ENCODE results near the gene LRRC8E. TPM values are rescaled to one million over a fixed set of nuclear protein-coding genes. Genes with fewer than 3 reads are reported as not detected.
A peak's percentile ranks its signal among the peaks of the same experiment; 100 is the strongest.
"Not testable (repeated sequence)": the region's sequence is repeated elsewhere in the genome, so short reads cannot be mapped to it uniquely, and the experiment has no call there.

The LRRC8E gene
- total and polyA plus RNA-seq, 8 donors = 2.6 to 6.1 (median 4.7) TPM

DNA sequence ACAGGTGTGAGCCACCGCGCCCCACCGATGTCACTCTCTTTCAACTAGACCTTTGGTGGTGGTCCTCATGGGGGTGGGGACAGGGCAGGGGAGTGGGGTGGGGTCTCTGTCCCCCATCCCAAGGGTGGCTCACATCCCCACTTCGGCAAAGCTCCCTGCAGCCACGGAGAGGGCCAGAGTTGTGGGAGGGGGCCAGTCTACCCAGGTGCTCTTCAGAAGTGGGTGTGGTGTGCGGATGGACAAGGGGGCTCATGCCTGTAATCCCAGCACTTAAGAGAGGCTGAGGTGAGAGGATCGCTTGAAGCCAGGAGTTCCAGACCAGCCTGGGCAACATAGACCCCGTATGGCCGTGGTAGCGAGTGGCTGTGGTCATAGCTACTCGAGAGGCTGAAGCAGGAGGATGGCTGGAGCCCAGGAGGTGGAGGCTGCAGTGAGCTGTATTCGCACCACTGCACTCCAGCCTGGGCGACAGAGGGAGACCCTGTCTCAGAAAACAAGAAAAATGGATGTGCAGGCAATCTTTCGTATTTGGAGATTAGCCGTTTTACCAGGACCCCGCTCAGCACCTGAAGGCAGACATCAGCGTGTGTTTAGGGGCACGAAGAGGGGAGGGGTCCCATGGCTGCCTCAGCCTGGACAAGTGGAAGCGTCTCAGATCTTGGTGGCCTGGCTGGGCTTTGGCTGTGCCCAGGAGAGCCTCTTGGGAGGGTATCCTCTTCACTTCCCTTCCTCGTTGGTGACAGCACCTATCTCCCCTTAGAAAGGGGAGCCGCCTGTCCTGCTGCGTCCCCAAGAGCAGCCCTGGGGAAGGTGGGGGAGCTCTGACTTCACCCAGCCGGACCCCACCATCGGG is 27.2 kb downstream of the LRRC8E start:
- peaks cover 4 to 23% (median 19%) of the 10 kb centered on the region in 3 donors for H3K36me3 ChIP-seq
- FAIRE-seq = no peak
- peaks cover 0 to 6% (median 0%) of the 10 kb centered on the region in 4 donors for H3K27me3 ChIP-seq
- peaks cover 0 to 18% (median 6%) of the 10 kb centered on the region in 3 donors for H3K4me1 ChIP-seq
- no peak overlapping the region for H3K27ac ChIP-seq
- no peak for ATAC-seq
- no peaks in the 10 kb centered on the region for H3K9me3 ChIP-seq
- intact Hi-C loops (cut with DNase I) = no loop called here
- peak overlapping the region in 1 of 4 donors; percentile 38 for H3K4me3 ChIP-seq
- TF ChIP-seq, protein P1, sequence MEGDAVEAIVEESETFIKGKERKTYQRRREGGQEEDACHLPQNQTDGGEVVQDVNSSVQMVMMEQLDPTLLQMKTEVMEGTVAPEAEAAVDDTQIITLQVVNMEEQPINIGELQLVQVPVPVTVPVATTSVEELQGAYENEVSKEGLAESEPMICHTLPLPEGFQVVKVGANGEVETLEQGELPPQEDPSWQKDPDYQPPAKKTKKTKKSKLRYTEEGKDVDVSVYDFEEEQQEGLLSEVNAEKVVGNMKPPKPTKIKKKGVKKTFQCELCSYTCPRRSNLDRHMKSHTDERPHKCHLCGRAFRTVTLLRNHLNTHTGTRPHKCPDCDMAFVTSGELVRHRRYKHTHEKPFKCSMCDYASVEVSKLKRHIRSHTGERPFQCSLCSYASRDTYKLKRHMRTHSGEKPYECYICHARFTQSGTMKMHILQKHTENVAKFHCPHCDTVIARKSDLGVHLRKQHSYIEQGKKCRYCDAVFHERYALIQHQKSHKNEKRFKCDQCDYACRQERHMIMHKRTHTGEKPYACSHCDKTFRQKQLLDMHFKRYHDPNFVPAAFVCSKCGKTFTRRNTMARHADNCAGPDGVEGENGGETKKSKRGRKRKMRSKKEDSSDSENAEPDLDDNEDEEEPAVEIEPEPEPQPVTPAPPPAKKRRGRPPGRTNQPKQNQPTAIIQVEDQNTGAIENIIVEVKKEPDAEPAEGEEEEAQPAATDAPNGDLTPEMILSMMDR (IDR thresholded peaks at IDR 0.05) = no peak
- DNase-seq = peak in 3 of 6 donors; percentile 5 to 33 (median 13)
- WGBS, 2 donors = 37 to 51% methylated on average over 21 to 24 of the region's 24 CpGs

DNA sequence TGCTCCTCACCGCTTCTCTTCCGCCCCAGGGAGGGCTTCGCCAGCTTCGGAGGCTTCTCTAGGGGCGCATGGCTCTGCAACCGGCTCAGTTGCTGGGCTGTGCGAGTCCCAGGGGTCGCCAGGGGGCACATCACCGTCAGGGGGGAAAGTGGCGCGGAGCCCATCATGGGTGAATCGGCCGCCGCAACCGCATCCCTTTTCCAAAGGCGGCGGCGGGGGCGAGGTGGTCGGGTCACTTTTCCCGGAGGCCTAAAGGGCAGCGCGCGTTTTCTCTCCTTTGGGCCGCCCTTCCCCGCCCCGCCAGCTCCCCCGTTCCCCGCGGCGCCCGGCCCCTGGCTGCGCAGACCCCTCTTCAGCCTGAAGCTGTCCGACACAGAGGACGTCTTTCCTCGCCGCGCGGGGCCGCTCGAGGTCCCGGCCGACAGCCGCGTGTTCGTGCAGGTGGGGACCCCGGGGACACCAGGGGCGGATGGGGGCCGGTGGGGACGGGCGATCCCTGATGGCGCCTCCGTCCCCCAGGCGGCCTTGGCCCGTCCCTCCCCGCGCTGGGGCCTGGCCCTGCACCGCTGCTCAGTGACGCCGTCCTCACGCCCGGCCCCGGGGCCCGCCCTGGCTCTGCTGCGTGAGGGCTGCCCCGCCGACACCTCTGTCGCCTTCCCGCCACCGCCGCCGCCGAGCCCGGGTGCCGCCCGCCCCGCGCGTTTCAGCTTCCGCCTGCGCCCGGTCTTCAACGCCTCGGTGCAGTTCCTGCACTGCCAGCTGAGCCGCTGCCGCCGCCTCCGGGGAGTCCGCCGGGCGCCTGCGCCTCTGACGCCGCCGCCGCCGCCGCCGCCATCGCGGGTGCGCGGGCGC is 28.0 kb downstream of the LRRC8E start:
- H3K27ac ChIP-seq = no peak overlapping the region
- H3K9me3 ChIP-seq = no peaks in the 10 kb centered on the region
- H3K4me1 ChIP-seq = peaks cover 4 to 18% (median 10%) of the 10 kb centered on the region in 3 donors
- intact Hi-C loops (cut with DNase I) = no loop called here
- TF ChIP-seq, protein P1 (IDR thresholded peaks at IDR 0.05) = no peak
- FAIRE-seq (no peak), ATAC-seq (no peak), DNase-seq (peak in 5 of 6 donors; percentile 3 to 82 (median 50))
- H3K27me3 ChIP-seq = peaks cover 0 to 6% (median 0%) of the 10 kb centered on the region in 4 donors
- WGBS, 2 donors = 1 to 2% methylated on average over 84 to 104 of the region's 104 CpGs
- peaks cover 0 to 14% (median 14%) of the 10 kb centered on the region in 3 donors for H3K36me3 ChIP-seq
- H3K4me3 ChIP-seq = peak overlapping the region in 2 of 4 donors; percentile 31 to 38

DNA sequence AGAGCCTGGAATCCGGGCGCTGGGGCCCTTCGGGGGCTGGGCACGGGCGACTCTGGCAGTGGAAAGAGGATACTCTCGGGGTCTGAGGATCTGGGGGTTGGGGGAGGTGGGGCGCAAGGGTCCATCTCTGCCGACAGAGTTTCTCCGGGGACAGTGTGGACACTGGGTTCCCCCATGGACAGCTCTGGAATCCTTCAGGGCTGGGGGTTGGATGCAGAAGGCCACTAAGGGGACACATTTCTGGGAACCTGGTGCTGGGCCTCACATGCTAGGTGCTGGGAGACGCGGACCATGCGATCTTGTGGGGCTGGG is 28.6 kb downstream of the LRRC8E start:
- no peak overlapping the region for H3K27ac ChIP-seq
- peak overlapping the region in 2 of 4 donors; percentile 31 to 38 for H3K4me3 ChIP-seq
- H3K9me3 ChIP-seq = no peaks in the 10 kb centered on the region
- no peak for ATAC-seq
- FAIRE-seq = no peak
- DNase-seq = peak in 1 of 6 donors; percentile 13
- H3K4me1 ChIP-seq = peaks cover 6 to 18% (median 13%) of the 10 kb centered on the region in 3 donors
- peaks cover 0 to 6% (median 0%) of the 10 kb centered on the region in 4 donors for H3K27me3 ChIP-seq
- 14 to 19% methylated on average over 12 of the region's 12 CpGs for WGBS, 2 donors
- H3K36me3 ChIP-seq = peaks cover 0 to 8% (median 8%) of the 10 kb centered on the region in 3 donors
- intact Hi-C loops (cut with DNase I) = no loop called here
- TF ChIP-seq, protein P1 (IDR thresholded peaks at IDR 0.05) = no peak

DNA sequence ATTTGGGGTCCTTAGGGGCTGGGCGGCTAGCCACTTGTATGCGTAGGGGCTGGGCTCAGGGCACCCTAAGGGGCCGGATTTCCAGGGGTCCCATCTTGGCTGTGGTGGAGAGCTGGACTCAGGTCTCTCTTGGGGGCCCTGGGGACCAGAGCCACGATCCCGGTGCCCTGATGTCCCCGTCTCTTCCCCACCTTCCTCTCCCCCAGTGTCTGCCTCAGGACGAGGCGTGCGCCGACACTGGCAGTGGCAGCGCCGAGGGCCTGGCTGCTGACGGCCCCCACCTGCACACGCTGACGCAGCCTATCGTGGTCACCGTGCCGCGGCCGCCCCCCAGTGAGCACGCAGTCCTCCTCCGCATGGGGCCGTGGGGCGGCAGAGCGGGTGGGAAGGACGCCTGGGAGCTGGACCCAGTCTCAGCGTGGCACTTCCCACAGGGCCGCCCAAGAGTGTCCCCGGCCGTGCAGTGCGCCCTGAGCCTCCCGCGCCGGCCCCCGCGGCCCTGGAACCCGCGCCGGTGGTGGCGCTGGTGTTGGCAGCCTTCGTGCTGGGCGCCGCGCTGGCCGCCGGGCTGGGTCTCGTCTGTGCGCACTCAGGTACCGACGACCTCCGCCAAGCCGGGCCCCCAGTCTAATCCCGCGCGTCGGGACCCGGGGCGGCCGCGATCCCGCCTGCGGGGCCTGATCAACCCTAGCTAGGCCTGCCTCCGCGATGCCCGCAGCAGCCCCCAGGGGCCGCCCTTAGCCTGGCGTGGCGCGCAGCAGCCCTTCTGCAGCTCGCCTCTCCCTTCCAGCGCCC is 29.2 kb downstream of the LRRC8E start:
- Histone ChIP-seq H3K36me3 (peaks cover 0 to 4% (median 3%) of the 10 kb centered on the region in 3 donors), H3K4me1 (peaks cover 6 to 18% (median 13%) of the 10 kb centered on the region in 3 donors), H3K27ac (no peak overlapping the region), H3K9me3 (no peaks in the 10 kb centered on the region), H3K27me3 (peaks cover 0 to 6% (median 0%) of the 10 kb centered on the region in 4 donors), H3K4me3 (peak overlapping the region in 3 of 4 donors; percentile 4 to 38 (median 31))
- WGBS, 2 donors = 4 to 7% methylated on average over 47 to 71 of the region's 71 CpGs
- peak in 4 of 6 donors; percentile 18 to 87 (median 74) for DNase-seq
- intact Hi-C loops (cut with DNase I) = no loop called here
- ATAC-seq = no peak
- TF ChIP-seq, protein P1 (IDR thresholded peaks at IDR 0.05) = peak in 2 of 4 donors; percentile 9 to 33
- FAIRE-seq = no peak

DNA sequence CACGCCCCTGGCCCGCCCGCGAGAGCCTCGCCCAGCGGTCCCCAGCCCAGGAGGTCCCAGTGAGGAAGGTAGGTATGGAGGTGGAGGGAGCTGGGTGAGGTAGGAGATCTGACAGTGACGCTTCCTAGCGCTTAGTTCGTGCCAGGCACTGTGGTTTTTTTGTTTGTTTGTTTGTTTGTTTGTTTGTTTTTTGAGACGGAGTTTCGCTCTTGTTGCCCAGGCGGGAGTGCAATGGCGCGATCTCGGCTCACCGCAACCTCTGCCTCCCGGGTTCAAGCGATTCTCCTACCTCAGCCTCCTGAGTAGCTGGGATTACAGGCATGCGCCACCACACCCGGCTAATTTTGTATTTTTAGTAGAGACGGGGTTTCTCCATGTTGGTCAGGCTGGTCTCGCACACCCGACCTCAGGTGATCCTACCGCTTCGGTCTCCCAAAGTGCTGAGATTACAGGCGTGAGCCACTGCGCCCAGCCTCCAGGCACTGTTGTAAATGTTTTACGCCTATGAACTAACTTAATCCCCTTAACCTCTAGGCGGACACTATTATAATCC is 29.8 kb downstream of the LRRC8E start:
- H3K4me1 ChIP-seq = peaks cover 6 to 18% (median 13%) of the 10 kb centered on the region in 3 donors

More for the DNA sequence above, 29.8 kb downstream of the LRRC8E start:
- 43% methylated on average over 28 to 29 of the region's 29 CpGs for WGBS, 2 donors
- DNase-seq; H3K9me3 ChIP-seq; FAIRE-seq; ATAC-seq; H3K36me3 ChIP-seq; intact Hi-C loops (cut with DNase I); H3K27me3 ChIP-seq; H3K27ac ChIP-seq: not testable (repeated sequence)
- H3K4me3 ChIP-seq = peak overlapping the region in 3 of 4 donors; percentile 4 to 38 (median 31)

Data from pancreas (tissue), 10 donors.